ENCODE results near the gene PPP1R37.

Gene PPP1R37

GRCh38 chr19:45070861-45071544 lies 22.0 kb upstream of the PPP1R37 start:
- no peak for DNase-seq (ENCODE audit: low spot score)

GRCh38 chr19:45071545-45071938 lies 21.4 kb upstream of the PPP1R37 start:
- DNase-seq (ENCODE audit: low spot score), result no peak

GRCh38 chr19:45071969-45072790 lies 20.8 kb upstream of the PPP1R37 start:
- DNase-seq (ENCODE audit: low spot score), result no peak

- no peak for DNase-seq (ENCODE audit: low spot score)
Observed at GRCh38 chr19:45074744-45075300, 18.2 kb upstream of the PPP1R37 start.

GRCh38 chr19:45075301-45076028 lies 17.5 kb upstream of the PPP1R37 start:
- peak; percentile 88 for DNase-seq (ENCODE audit: low spot score)

- peak; percentile 96 for DNase-seq (ENCODE audit: low spot score)
Observed at GRCh38 chr19:45076029-45076850, 16.7 kb upstream of the PPP1R37 start, which contains the start of gene ZNF296. ZNF296 (minus strand) TSS chr19:45076478; CDS start chr19:45076373, 105 bp downstream.

GRCh38 chr19:45076851-45077730 lies 15.9 kb upstream of the PPP1R37 start:
- no peak for DNase-seq (ENCODE audit: low spot score)

GRCh38 chr19:45078390-45079062 lies 14.5 kb upstream of the PPP1R37 start:
- DNase-seq (ENCODE audit: low spot score), result no peak

- DNase-seq (ENCODE audit: low spot score), result peak; percentile 88
Observed at GRCh38 chr19:45079063-45079910, 13.7 kb upstream of the PPP1R37 start, which contains the start of gene GEMIN7. GEMIN7 (plus strand) TSS chr19:45079260; CDS start chr19:45090115, 10,855 bp downstream.

- no peak for DNase-seq (ENCODE audit: low spot score)
Observed at GRCh38 chr19:45079911-45080370, 13.0 kb upstream of the PPP1R37 start.

GRCh38 chr19:45082170-45082569 lies 10.8 kb upstream of the PPP1R37 start:
- DNase-seq (ENCODE audit: low spot score), result no peak

- no peak for DNase-seq (ENCODE audit: low spot score)
Observed at GRCh38 chr19:45086480-45086879, 6.5 kb upstream of the PPP1R37 start.

- DNase-seq (ENCODE audit: low spot score), result no peak
Observed at GRCh38 chr19:45087531-45087930, 5.4 kb upstream of the PPP1R37 start.

- DNase-seq (ENCODE audit: low spot score), result no peak
Observed at GRCh38 chr19:45090034-45090433, 2.9 kb upstream of the PPP1R37 start.

GRCh38 chr19:45090606-45091005 lies 2.4 kb upstream of the PPP1R37 start:
- no peak for DNase-seq (ENCODE audit: low spot score)

- peak; percentile 97 for DNase-seq (ENCODE audit: low spot score)
Observed at GRCh38 chr19:45091031-45091923, 1.7 kb upstream of the PPP1R37 start.

- no peak for DNase-seq (ENCODE audit: low spot score)
Observed at GRCh38 chr19:45094137-45094536, 1.2 kb downstream of the PPP1R37 start.

- no peak for DNase-seq (ENCODE audit: low spot score)
Observed at GRCh38 chr19:45094707-45095106, 1.7 kb downstream of the PPP1R37 start.

Data from HuH-7.5 (cell line).